Natural killer cell treated with Interleukin-12 subunit alpha and Interleukin-12 subunit beta and Interleukin-15 and Interleukin-18, amount 100 ng/mL, for 72 hours (primary cell): Measurements from ENCODE around the gene MKS1. TPM values are rescaled to one million over a fixed set of nuclear protein-coding genes. Genes with fewer than 3 reads are reported as not detected.

ENCODE experiments used
- ATAC-seq, 2 donors: fragments of 150-1000 bp; cut with Tn5 transposase in 1 of 2; sonication (Bioruptor Pico), chemical (Tn5 transposase) in 1 of 2; 2 replicates each; pipeline ENCODE4 v1.10.0; 2021
- DNase-seq: peaks from one replicate; pipeline ENCODE4 v3.0.0; 2022; ENCODE audit warnings: low spot score
- H3K27ac Mint-ChIP-seq, 2 donors: 1 replicate in 1 of 2; 2 replicates in 1 of 2; pipeline ENCODE4 v1.8.0; 2022; ENCODE audit warnings: mixed read lengths in 2 of 2, mild to moderate bottlenecking in 1 of 2, moderate library complexity in 1 of 2
- H3K27me3 Mint-ChIP-seq, 2 donors: 1 replicate in 1 of 2; 2 replicates in 1 of 2; pipeline ENCODE4 v1.8.0; 2022; ENCODE audit warnings: mixed read lengths in 2 of 2
- H3K36me3 Mint-ChIP-seq: one replicate; pipeline ENCODE4 v1.8.0; 2022; ENCODE audit warnings: mixed read lengths
- H3K4me1 Mint-ChIP-seq, 2 donors: 1 replicate in 1 of 2; 2 replicates in 1 of 2; pipeline ENCODE4 v1.8.0; 2022; ENCODE audit warnings: low read depth in 2 of 2, mixed read lengths in 2 of 2, mild to moderate bottlenecking in 1 of 2
- H3K4me3 Mint-ChIP-seq: one replicate; pipeline ENCODE4 v1.8.0; 2022; ENCODE audit warnings: mixed read lengths
- H3K9me3 Mint-ChIP-seq: 2 replicates; pipeline ENCODE4 v1.8.0; 2022; ENCODE audit warnings: mixed read lengths
- total RNA-seq, 2 donors: library from RNA; stranded (reverse); gene quantifications; one replicate each; pipeline ENCODE4 v1.2.3, GENCODE V29; 2022

The MKS1 gene
- total RNA-seq, 2 donors from 2014 or later, result 13.2 to 20.2 TPM

- H3K9me3 Mint-ChIP-seq, result no peaks in the 10 kb centered on the region
- DNase-seq (no peak), ATAC-seq (peak in 1 of 2 donors; percentile 34)
- H3K36me3 Mint-ChIP-seq, result no peaks in the 10 kb centered on the region
- H3K27me3 Mint-ChIP-seq, result peaks cover 7 to 12% of the 10 kb centered on the region in 2 donors
- H3K4me3 Mint-ChIP-seq, result no peak overlapping the region
- peaks cover 0 to 8% of the 10 kb centered on the region in 2 donors for H3K4me1 Mint-ChIP-seq
- H3K27ac Mint-ChIP-seq, result no peak overlapping the region
Observed at GRCh38 chr17:58184986-58185761, 33.9 kb downstream of the MKS1 start.

- Mint-ChIP-seq H3K9me3 (no peaks in the 10 kb centered on the region), H3K4me3 (no peak overlapping the region), H3K4me1 (peaks cover under 1 to 8% of the 10 kb centered on the region in 2 donors), H3K27me3 (peaks cover 7 to 8% of the 10 kb centered on the region in 2 donors), H3K36me3 (no peaks in the 10 kb centered on the region), H3K27ac (no peak overlapping the region)
- DNase-seq (no peak), ATAC-seq (peak in 1 of 2 donors; percentile 31)
Observed at GRCh38 chr17:58184308-58184985, 34.6 kb downstream of the MKS1 start.

- Mint-ChIP-seq H3K9me3 (no peaks in the 10 kb centered on the region), H3K4me1 (peaks cover 3 to 8% of the 10 kb centered on the region in 2 donors), H3K36me3 (no peaks in the 10 kb centered on the region), H3K27ac (no peak overlapping the region), H3K4me3 (no peak overlapping the region), H3K27me3 (peaks cover 7 to 8% of the 10 kb centered on the region in 2 donors)
- ATAC-seq (no peak), DNase-seq (no peak)
Observed at GRCh38 chr17:58183514-58183913, 35.5 kb downstream of the MKS1 start.

- peaks cover 3 to 7% of the 10 kb centered on the region in 2 donors for H3K27me3 Mint-ChIP-seq
- H3K36me3 Mint-ChIP-seq, result no peaks in the 10 kb centered on the region
- no peak for ATAC-seq
- peaks cover 3 to 8% of the 10 kb centered on the region in 2 donors for H3K4me1 Mint-ChIP-seq
- no peak overlapping the region for H3K27ac Mint-ChIP-seq
- no peak for DNase-seq
- H3K4me3 Mint-ChIP-seq, result no peak overlapping the region
- H3K9me3 Mint-ChIP-seq, result no peaks in the 10 kb centered on the region
Observed at GRCh38 chr17:58181796-58182195, 37.3 kb downstream of the MKS1 start.

GRCh38 chr17:58176200-58176599 lies 42.9 kb downstream of the MKS1 start:
- ATAC-seq (no peak), DNase-seq (no peak)
- Mint-ChIP-seq H3K27ac (no peak overlapping the region), H3K4me3 (no peak overlapping the region), H3K27me3 (peaks cover 6 to 20% of the 10 kb centered on the region in 2 donors), H3K4me1 (peaks cover 7 to 16% of the 10 kb centered on the region in 2 donors), H3K9me3 (no peaks in the 10 kb centered on the region), H3K36me3 (no peaks in the 10 kb centered on the region)

GRCh38 chr17:58174871-58175270 lies 44.2 kb downstream of the MKS1 start:
- H3K9me3 Mint-ChIP-seq, result no peaks in the 10 kb centered on the region
- H3K4me3 Mint-ChIP-seq, result no peak overlapping the region
- no peaks in the 10 kb centered on the region for H3K36me3 Mint-ChIP-seq
- H3K4me1 Mint-ChIP-seq, result peaks cover 18 to 26% of the 10 kb centered on the region in 2 donors
- ATAC-seq, result no peak
- H3K27ac Mint-ChIP-seq, result no peak overlapping the region
- no peak for DNase-seq
- H3K27me3 Mint-ChIP-seq, result peaks cover 6 to 20% of the 10 kb centered on the region in 2 donors

- ATAC-seq (peak; percentile 52 to 66), DNase-seq (no peak)
- H3K4me1 Mint-ChIP-seq, result peaks cover 24 to 35% of the 10 kb centered on the region in 2 donors
- H3K9me3 Mint-ChIP-seq, result no peaks in the 10 kb centered on the region
- H3K27ac Mint-ChIP-seq, result peak overlapping the region in 1 of 2 donors; percentile 75
- no peaks in the 10 kb centered on the region for H3K36me3 Mint-ChIP-seq
- peaks cover 6 to 20% of the 10 kb centered on the region in 2 donors for H3K27me3 Mint-ChIP-seq
- no peak overlapping the region for H3K4me3 Mint-ChIP-seq
Observed at GRCh38 chr17:58172369-58173071, 46.5 kb downstream of the MKS1 start.

GRCh38 chr17:58170622-58171021 lies 48.4 kb downstream of the MKS1 start:
- H3K4me3 Mint-ChIP-seq, result peak overlapping the region; percentile 13
- no peaks in the 10 kb centered on the region for H3K9me3 Mint-ChIP-seq
- no peak for ATAC-seq
- H3K27ac Mint-ChIP-seq, result peak overlapping the region in 1 of 2 donors; percentile 64
- no peaks in the 10 kb centered on the region for H3K36me3 Mint-ChIP-seq
- DNase-seq, result no peak
- peaks cover 3 to 9% of the 10 kb centered on the region in 2 donors for H3K27me3 Mint-ChIP-seq
- peaks cover 24 to 40% of the 10 kb centered on the region in 2 donors for H3K4me1 Mint-ChIP-seq

- DNase-seq, result no peak
- ATAC-seq, result no peak
- Mint-ChIP-seq H3K4me1 (peaks cover 17 to 32% of the 10 kb centered on the region in 2 donors), H3K27ac (peak within 1 kb of the TSS in 1 of 2 donors; percentile 58), H3K4me3 (no peak within 1 kb of the TSS), H3K27me3 (peaks cover 0 to 2% of the 10 kb centered on the region in 2 donors), H3K9me3 (no peaks in the 10 kb centered on the region), H3K36me3 (no peaks in the 10 kb centered on the region)
Observed at GRCh38 chr17:58166682-58167081, 52.4 kb downstream of the MKS1 start, which contains the start of gene OR4D2. TSS of gene OR4D2 (plus strand) at chr17:58166982. CDS start at chr17:58169656, 2,674 bp downstream.

GRCh38 chr17:58165981-58166380 lies 53.1 kb downstream of the MKS1 start:
- no peak overlapping the region for H3K27ac Mint-ChIP-seq
- peaks cover 17 to 27% of the 10 kb centered on the region in 2 donors for H3K4me1 Mint-ChIP-seq
- H3K4me3 Mint-ChIP-seq, result no peak overlapping the region
- ATAC-seq, result no peak
- peaks cover 0 to 2% of the 10 kb centered on the region in 2 donors for H3K27me3 Mint-ChIP-seq
- no peak for DNase-seq
- no peaks in the 10 kb centered on the region for H3K9me3 Mint-ChIP-seq
- H3K36me3 Mint-ChIP-seq, result no peaks in the 10 kb centered on the region

- Mint-ChIP-seq H3K9me3 (peaks cover 3% of the 10 kb centered on the region), H3K4me1 (peaks cover 10 to 12% of the 10 kb centered on the region in 2 donors), H3K27ac (no peak overlapping the region), H3K36me3 (no peaks in the 10 kb centered on the region), H3K4me3 (no peak overlapping the region), H3K27me3 (peaks cover 0 to 2% of the 10 kb centered on the region in 2 donors)
- DNase-seq (no peak), ATAC-seq (no peak)
Observed at GRCh38 chr17:58161566-58161965, 57.5 kb downstream of the MKS1 start.

- no peaks in the 10 kb centered on the region for H3K27me3 Mint-ChIP-seq
- ATAC-seq, result no peak
- peaks cover 26 to 31% of the 10 kb centered on the region in 2 donors for H3K4me1 Mint-ChIP-seq
Observed at GRCh38 chr17:58158181-58158580, 60.9 kb downstream of the MKS1 start.

More at GRCh38 chr17:58158181-58158580, 60.9 kb downstream of the MKS1 start:
- DNase-seq, result no peak
- Mint-ChIP-seq H3K4me3 (no peak overlapping the region), H3K9me3 (peaks cover 3% of the 10 kb centered on the region), H3K27ac (no peak overlapping the region), H3K36me3 (no peaks in the 10 kb centered on the region)
